Keratinocyte (primary cell): ENCODE measurements around the gene ZBTB17. TPM values are rescaled to one million over a fixed set of nuclear protein-coding genes. Genes with fewer than 3 reads are reported as not detected.

Source experiments
- DNase-seq: peaks from one replicate; pipeline ENCODE4 v3.0.0-alpha.2; 2011; ENCODE audit warnings: low read depth, missing footprints, low spot score
- FAIRE-seq: peaks from 2 replicates; lab custom pipeline; 2011; peaks lifted over from hg19 to GRCh38; lab: Jason Lieb, UNC
- H2AFZ ChIP-seq: 2 replicates; pipeline ENCODE4 v1.6.0; 2012; ENCODE audit warnings: low read length, control low read depth, inconsistent platforms; ENCODE audit not compliant: control insufficient read depth
- H3K27ac ChIP-seq: 2 replicates; pipeline ENCODE4 v1.5.1; 2011; ENCODE audit warnings: low read length; ENCODE audit not compliant: control insufficient read depth, insufficient read depth
- H3K27me3 ChIP-seq: 3 replicates; pipeline ENCODE4 v1.6.0; 2011; ENCODE audit warnings: low read length; ENCODE audit not compliant: control insufficient read depth, insufficient read depth; ENCODE audit errors: extremely low read depth
- H3K36me3 ChIP-seq, 2 experiments: 2 replicates in 1 of 2; 3 replicates in 1 of 2; pipeline ENCODE4 v1.5.1; 2011; ENCODE audit warnings: low read length in 2 of 2, mild to moderate bottlenecking in 1 of 2; ENCODE audit not compliant: control insufficient read depth in 2 of 2, insufficient read depth in 2 of 2; ENCODE audit errors: extremely low read depth in 1 of 2
- H3K4me1 ChIP-seq: 3 replicates; pipeline ENCODE4 v1.5.1; 2011; ENCODE audit warnings: low read length; ENCODE audit not compliant: control insufficient read depth, insufficient read depth; ENCODE audit errors: extremely low read depth
- H3K4me2 ChIP-seq: 3 replicates; pipeline ENCODE4 v1.6.0; 2011; ENCODE audit warnings: low read depth, low read length; ENCODE audit not compliant: control insufficient read depth, insufficient read depth; ENCODE audit errors: extremely low read depth
- H3K4me3 ChIP-seq, 3 experiments: fragments of 200-600 bp in 1 of 3; sonication (generic) in 1 of 3; 2 replicates in 2 of 3; 3 replicates in 1 of 3; pipeline ENCODE4 v1.5.1; 2011 to 2016; ENCODE audit warnings: low read length in 3 of 3, mild to moderate bottlenecking in 3 of 3, control low read depth in 2 of 3, inconsistent platforms in 1 of 3, low read depth in 1 of 3, mixed read lengths in 1 of 3, mixed run types in 1 of 3, moderate library complexity in 1 of 3; ENCODE audit not compliant: control insufficient read depth in 2 of 3, insufficient read depth in 2 of 3; ENCODE audit errors: extremely low read depth in 1 of 3
- H3K79me2 ChIP-seq: 2 replicates; pipeline ENCODE4 v1.6.0; 2012; ENCODE audit warnings: low read length; ENCODE audit not compliant: control insufficient read depth, insufficient read depth
- H3K9ac ChIP-seq: 3 replicates; pipeline ENCODE4 v1.6.0; 2011; ENCODE audit warnings: low read length; ENCODE audit not compliant: control insufficient read depth, insufficient read depth; ENCODE audit errors: extremely low read depth
- H3K9me1 ChIP-seq: 3 replicates; pipeline ENCODE4 v1.6.0; 2011; ENCODE audit warnings: low read length; ENCODE audit not compliant: control insufficient read depth, insufficient read depth; ENCODE audit errors: extremely low read depth
- H3K9me3 ChIP-seq: 2 replicates; pipeline ENCODE4 v1.5.1; 2012; ENCODE audit warnings: low read depth, low read length; ENCODE audit not compliant: control insufficient read depth
- H4K20me1 ChIP-seq: 3 replicates; pipeline ENCODE4 v1.6.0; 2011; ENCODE audit warnings: low read length; ENCODE audit not compliant: control insufficient read depth, insufficient read depth; ENCODE audit errors: extremely low read depth
- CTCF ChIP-seq, 3 experiments: IDR thresholded peaks in 1 of 3; conservative IDR thresholded peaks in 1 of 3; optimal IDR thresholded peaks in 1 of 3; 2 replicates in 2 of 3; 3 replicates in 1 of 3; pipeline versions ENCODE3 to v1.5.1; 2011; ENCODE audit warnings: low read length in 3 of 3, mild to moderate bottlenecking in 3 of 3, moderate library complexity in 2 of 3, control low read depth in 1 of 3, inconsistent platforms in 1 of 3; ENCODE audit not compliant: insufficient read depth in 2 of 3; ENCODE audit errors: extremely low read depth in 1 of 3
- EZH2 ChIP-seq: IDR thresholded peaks from one replicate; pipeline ENCODE4 v1.6.1; 2012; ENCODE audit warnings: inconsistent platforms, mild to moderate bottlenecking, low read length, moderate library complexity
- dilution Hi-C: fragments of 300-500 bp; cut with MboI; formaldehyde crosslinking; loops from one replicate; pipeline ENCODE4 v1.7.0; 2020; ENCODE audit warnings: low sequenced_read_pairs; ENCODE audit not compliant: extremely low pct_ligation_motif_present
- polyA plus RNA-seq, 5 experiments: library from polyadenylated mRNA; depleted of rRNA in 3 of 5; stranded (reverse) in 3 of 5; stranded (forward) in 1 of 5; unstranded in 1 of 5; fragments of >200 nt; gene quantifications; 1 replicate in 1 of 5; 2 replicates in 3 of 5; 3 replicates in 1 of 5; pipeline versions ENCODE4 v1.2.1 to v1.2.3, GENCODE V29; 2011 to 2012; ENCODE audit warnings: missing spikeins in 2 of 5, low read depth in 1 of 5, low replicate concordance in 1 of 5

ZBTB17 gene
- polyA plus RNA-seq, 1 donor (not counting 4 experiments of a cell fraction or from before 2014, with no cell fraction given): 18.4 TPM

DNA sequence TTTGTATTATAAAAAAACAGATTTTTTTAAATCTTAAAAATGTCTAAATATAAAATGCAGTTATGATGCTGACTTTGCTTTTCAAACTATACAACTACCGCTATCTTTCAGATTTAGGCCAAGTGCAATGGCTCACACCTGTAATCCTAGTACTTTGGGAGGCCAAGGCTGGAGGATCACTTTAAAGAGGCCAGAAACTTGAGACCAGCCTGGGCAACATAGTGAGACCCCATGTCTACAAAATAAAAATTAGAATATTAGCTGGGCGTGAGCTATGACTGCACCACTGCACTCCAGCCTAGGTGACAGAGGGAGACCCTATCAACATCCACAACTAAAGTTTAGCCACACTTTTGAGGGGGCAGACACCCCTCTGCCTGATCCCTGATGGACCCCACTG lies 20.3 kb downstream of the ZBTB17 start:
- dilution Hi-C loops: no loop called here
- H3K79me2 ChIP-seq: peaks cover 55% of the 10 kb centered on the region

GRCh38 chr1:15954316-15954715 lies 21.6 kb downstream of the ZBTB17 start:
- Histone ChIP-seq H3K4me2 (peak overlapping the region; percentile 49), H3K9me3 (no peaks in the 10 kb centered on the region), H4K20me1 (no peaks in the 10 kb centered on the region), H3K27me3 (no peaks in the 10 kb centered on the region), H3K36me3 (peaks cover 0 to 13% of the 10 kb centered on the region in 2 experiments), H3K9ac (no peak overlapping the region), H2AFZ (no peak overlapping the region), H3K27ac (peak overlapping the region; percentile 98), H3K9me1 (peaks cover 2% of the 10 kb centered on the region), H3K79me2 (peaks cover 50% of the 10 kb centered on the region), H3K4me3 (no peak overlapping the region), H3K4me1 (peaks cover 62% of the 10 kb centered on the region)
- FAIRE-seq (peak; percentile 62), DNase-seq (no peak)
- TF ChIP-seq EZH2 (no peak), CTCF (optimal IDR thresholded peaks at IDR 0.05 in 1 of 3, IDR thresholded peaks at IDR 0.05 in 1 of 3, conservative IDR thresholded peaks at IDR 0.05 in 1 of 3; ENCODE audit: extremely low read depth in 1 of 3, insufficient read depth in 2 of 3, low read length in 3 of 3) (no peak)
- dilution Hi-C loops: no loop called here

More for the DNA sequence above, 20.3 kb downstream of the ZBTB17 start:
- peaks cover 50% of the 10 kb centered on the region for H3K4me1 ChIP-seq
- H3K4me2 ChIP-seq: peak overlapping the region; percentile 30
- peaks cover 2 to 13% of the 10 kb centered on the region in 2 experiments for H3K36me3 ChIP-seq
- DNase-seq (no peak), FAIRE-seq (no peak)
- peak overlapping the region; percentile 48 for H3K27ac ChIP-seq
- H2AFZ ChIP-seq: no peak overlapping the region
- H4K20me1 ChIP-seq: no peaks in the 10 kb centered on the region
- H3K9me1 ChIP-seq: peaks cover 2% of the 10 kb centered on the region
- H3K4me3 ChIP-seq: no peak overlapping the region
- H3K9ac ChIP-seq: no peak overlapping the region
- H3K9me3 ChIP-seq: no peaks in the 10 kb centered on the region
- TF ChIP-seq EZH2 (no peak), CTCF (optimal IDR thresholded peaks at IDR 0.05 in 1 of 3, IDR thresholded peaks at IDR 0.05 in 1 of 3, conservative IDR thresholded peaks at IDR 0.05 in 1 of 3; ENCODE audit: extremely low read depth in 1 of 3, insufficient read depth in 2 of 3, low read length in 3 of 3) (no peak)
- no peaks in the 10 kb centered on the region for H3K27me3 ChIP-seq
